ENCODE measurements around the gene AMPD3.

DNA sequence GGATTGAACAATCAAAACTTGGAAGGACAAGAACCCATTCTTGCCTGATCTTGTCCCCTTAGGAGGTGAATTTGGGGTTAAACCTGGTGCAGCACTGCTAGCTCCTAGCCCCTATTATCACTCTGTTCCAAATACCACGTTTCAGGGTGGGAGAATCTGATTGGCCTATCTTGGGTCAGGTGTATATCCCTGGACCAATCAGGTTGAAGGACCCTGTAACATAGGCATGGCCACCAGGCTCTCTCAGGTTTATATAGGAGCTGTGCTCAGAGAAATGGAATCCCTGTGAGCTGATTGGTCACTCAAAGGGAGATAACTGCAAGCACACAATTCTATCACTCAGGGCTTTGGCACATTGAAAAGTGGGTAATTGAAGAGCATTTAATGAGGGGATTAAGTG, 26.6 kb upstream of the AMPD3 start:
- TF ChIP-seq, protein P1, sequence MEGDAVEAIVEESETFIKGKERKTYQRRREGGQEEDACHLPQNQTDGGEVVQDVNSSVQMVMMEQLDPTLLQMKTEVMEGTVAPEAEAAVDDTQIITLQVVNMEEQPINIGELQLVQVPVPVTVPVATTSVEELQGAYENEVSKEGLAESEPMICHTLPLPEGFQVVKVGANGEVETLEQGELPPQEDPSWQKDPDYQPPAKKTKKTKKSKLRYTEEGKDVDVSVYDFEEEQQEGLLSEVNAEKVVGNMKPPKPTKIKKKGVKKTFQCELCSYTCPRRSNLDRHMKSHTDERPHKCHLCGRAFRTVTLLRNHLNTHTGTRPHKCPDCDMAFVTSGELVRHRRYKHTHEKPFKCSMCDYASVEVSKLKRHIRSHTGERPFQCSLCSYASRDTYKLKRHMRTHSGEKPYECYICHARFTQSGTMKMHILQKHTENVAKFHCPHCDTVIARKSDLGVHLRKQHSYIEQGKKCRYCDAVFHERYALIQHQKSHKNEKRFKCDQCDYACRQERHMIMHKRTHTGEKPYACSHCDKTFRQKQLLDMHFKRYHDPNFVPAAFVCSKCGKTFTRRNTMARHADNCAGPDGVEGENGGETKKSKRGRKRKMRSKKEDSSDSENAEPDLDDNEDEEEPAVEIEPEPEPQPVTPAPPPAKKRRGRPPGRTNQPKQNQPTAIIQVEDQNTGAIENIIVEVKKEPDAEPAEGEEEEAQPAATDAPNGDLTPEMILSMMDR (IDR thresholded peaks at IDR 0.05), result no peak
- TF ChIP-seq POLR2A (IDR thresholded peaks at IDR 0.05) (no peak), POLR2AphosphoS5 (IDR thresholded peaks at IDR 0.05) (no peak)
